Lower leg skin (tissue), 3 donors: ENCODE measurements around the gene GRM8.

ENCODE experiments used
- POLR2A ChIP-seq, 2 donors: fragments of 450-650 bp; IDR thresholded peaks; one replicate each; pipeline ENCODE4 v1.6.1; 2016 to 2017; ENCODE audit warnings: antibody characterized with exemption in 2 of 2, mild to moderate bottlenecking in 1 of 2, moderate library complexity in 1 of 2
- TF ChIP-seq, protein P1 (sequence below), 3 donors: fragments of 450-650 bp; IDR thresholded peaks; one replicate each; pipeline ENCODE4 v1.5.1; 2016; ENCODE audit warnings: antibody characterized with exemption in 3 of 3, mild to moderate bottlenecking in 3 of 3, moderate library complexity in 2 of 3

DNA sequence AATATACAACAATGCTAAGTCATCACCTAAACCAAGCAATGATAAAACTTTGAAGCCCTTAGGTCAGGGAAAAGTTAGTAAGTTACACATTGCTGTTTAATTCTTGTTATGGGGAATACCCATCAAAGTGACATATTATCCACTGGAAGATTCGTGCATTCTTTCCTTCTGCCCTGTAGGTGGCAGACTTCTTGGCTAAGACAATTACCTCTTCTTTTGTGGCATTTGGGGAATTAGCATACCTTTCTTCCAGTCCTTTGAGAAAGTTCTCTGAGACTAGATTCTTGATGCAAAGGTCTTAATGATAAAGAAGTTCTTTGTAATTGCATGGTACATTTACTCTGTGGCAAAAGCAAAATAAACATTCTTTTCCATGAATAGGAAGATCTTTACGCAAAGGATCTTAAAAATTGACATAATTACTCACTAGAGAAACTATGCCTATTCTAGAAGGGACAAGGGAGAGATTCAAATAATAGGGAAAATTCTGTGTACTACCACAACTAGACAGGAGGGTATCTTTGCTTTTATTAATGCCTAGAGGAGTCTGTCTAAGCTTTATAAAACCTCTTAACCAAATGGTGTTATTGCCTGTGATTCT lies 395.9 kb downstream of the GRM8 start:
- TF ChIP-seq POLR2A (IDR thresholded peaks at IDR 0.05) = no peak
- TF ChIP-seq, protein P1, sequence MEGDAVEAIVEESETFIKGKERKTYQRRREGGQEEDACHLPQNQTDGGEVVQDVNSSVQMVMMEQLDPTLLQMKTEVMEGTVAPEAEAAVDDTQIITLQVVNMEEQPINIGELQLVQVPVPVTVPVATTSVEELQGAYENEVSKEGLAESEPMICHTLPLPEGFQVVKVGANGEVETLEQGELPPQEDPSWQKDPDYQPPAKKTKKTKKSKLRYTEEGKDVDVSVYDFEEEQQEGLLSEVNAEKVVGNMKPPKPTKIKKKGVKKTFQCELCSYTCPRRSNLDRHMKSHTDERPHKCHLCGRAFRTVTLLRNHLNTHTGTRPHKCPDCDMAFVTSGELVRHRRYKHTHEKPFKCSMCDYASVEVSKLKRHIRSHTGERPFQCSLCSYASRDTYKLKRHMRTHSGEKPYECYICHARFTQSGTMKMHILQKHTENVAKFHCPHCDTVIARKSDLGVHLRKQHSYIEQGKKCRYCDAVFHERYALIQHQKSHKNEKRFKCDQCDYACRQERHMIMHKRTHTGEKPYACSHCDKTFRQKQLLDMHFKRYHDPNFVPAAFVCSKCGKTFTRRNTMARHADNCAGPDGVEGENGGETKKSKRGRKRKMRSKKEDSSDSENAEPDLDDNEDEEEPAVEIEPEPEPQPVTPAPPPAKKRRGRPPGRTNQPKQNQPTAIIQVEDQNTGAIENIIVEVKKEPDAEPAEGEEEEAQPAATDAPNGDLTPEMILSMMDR (IDR thresholded peaks at IDR 0.05) = no peak
